EL (cell line): ENCODE measurements around the gene VPS29.

Experiments used
- DNase-seq: peaks from one replicate; pipeline ENCODE4 v3.0.0-alpha.2; 2016

The VPS29 gene

GRCh38 chr12:110444455-110444854 lies 57.5 kb downstream of the VPS29 start:
- no peak for DNase-seq
